GM18517 (cell line): ENCODE measurements around the gene PBX1.

Experiments used
- ATAC-seq: cut with Tn5 transposase; IDR thresholded peaks from one replicate; pipeline ENCODE4 v1.9.1; 2021; ENCODE audit warnings: mild to moderate bottlenecking, moderate library complexity; ENCODE audit not compliant: unreplicated experiment

Gene PBX1

DNA sequence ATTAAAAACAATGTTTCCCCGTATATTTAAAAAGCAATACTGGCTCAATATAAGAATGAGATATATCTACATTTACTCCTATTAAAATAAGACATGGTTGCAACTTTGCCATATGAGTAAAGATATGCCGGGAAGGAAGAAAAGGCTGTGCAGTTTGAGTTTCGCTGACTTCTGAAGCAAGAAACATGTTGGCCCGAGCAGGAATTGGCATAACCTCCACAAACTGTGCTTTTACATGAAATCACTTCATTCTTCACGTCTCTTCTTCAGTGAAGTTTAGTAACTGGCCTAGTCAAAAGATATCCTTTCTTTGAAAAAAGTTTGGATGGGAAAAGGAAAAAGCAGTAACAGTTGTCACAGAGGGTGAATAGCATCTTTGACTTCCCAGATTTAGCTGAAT, 342.0 kb downstream of the PBX1 start:
- ATAC-seq, result no peak
